Hepatocyte (in vitro differentiated cells): ENCODE measurements around the gene BBLN.

Source experiments
- CTCF ChIP-seq: fragments of 200-600 bp; sonication (generic); IDR thresholded peaks from 2 replicates; pipeline ENCODE4 v1.5.1; 2016; ENCODE audit warnings: antibody characterized with exemption, mild to moderate bottlenecking; ENCODE audit not compliant: poor library complexity
- EZH2 ChIP-seq: fragments of 200-600 bp; sonication (generic); IDR thresholded peaks from 2 replicates; pipeline ENCODE4 v1.6.1; 2016; ENCODE audit warnings: antibody characterized with exemption, mild to moderate bottlenecking, borderline replicate concordance

DNA sequence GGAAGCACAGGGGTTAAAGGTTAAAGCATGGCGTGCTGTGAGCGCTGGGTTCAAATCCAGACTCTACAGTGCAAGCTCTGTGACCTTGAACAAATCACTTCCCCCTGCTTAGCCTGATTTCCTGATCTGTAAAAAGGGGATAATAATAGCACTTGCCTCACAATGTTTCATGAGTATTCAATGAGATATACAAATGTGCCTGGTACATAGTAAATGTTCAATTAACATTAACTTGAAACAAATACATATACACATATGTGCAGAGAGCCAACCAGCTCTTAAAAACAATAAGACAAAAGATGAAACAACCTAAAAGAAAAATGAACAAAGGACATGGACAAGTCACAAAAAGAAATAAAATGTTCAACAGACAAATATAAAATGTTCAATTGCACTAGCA, 27.3 kb downstream of the BBLN start:
- TF ChIP-seq EZH2 (no peak), CTCF (no peak)
